Vagina (tissue), 2 donors: ENCODE results near the gene CSRNP2.
"Not testable (repeated sequence)": the region's sequence is repeated elsewhere in the genome, so short reads cannot be mapped to it uniquely, and the experiment has no call there.

Experiments used
- POLR2A ChIP-seq, 2 donors: fragments of 450-650 bp; IDR thresholded peaks; one replicate each; pipeline ENCODE4 v1.6.1; 2017; ENCODE audit warnings: antibody characterized with exemption in 2 of 2, mild to moderate bottlenecking in 2 of 2, moderate library complexity in 2 of 2
- TF ChIP-seq, protein P1 (sequence below), 3 experiments: fragments of 450-650 bp in 2 of 3; fragments of 200-600 bp in 1 of 3; sonication (generic) in 1 of 3; IDR thresholded peaks; one replicate each; pipeline ENCODE4 v1.5.1; 2017 to 2019; ENCODE audit warnings: antibody characterized with exemption in 3 of 3, mild to moderate bottlenecking in 2 of 3, moderate library complexity in 2 of 3

DNA sequence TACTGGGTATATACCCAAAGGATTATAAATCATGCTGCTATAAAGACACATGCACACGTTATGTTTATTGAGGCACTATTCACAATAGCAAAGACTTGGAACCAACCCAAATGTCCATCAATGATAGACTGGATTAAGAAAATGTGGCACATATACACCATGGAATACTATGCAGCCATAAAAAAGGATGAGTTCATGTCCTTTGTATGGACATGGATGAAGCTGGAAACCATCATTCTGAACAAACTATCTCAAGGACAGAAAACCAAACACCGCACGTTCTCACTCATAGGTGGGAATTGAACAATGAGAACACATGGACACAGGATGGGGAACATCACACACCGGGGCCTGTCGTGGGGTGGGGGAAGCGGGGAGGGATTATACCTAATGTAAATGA is 4.5 kb downstream of the CSRNP2 start:
- TF ChIP-seq, protein P1, sequence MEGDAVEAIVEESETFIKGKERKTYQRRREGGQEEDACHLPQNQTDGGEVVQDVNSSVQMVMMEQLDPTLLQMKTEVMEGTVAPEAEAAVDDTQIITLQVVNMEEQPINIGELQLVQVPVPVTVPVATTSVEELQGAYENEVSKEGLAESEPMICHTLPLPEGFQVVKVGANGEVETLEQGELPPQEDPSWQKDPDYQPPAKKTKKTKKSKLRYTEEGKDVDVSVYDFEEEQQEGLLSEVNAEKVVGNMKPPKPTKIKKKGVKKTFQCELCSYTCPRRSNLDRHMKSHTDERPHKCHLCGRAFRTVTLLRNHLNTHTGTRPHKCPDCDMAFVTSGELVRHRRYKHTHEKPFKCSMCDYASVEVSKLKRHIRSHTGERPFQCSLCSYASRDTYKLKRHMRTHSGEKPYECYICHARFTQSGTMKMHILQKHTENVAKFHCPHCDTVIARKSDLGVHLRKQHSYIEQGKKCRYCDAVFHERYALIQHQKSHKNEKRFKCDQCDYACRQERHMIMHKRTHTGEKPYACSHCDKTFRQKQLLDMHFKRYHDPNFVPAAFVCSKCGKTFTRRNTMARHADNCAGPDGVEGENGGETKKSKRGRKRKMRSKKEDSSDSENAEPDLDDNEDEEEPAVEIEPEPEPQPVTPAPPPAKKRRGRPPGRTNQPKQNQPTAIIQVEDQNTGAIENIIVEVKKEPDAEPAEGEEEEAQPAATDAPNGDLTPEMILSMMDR (IDR thresholded peaks at IDR 0.05), result not testable (repeated sequence)
- not testable (repeated sequence) for TF ChIP-seq POLR2A (IDR thresholded peaks at IDR 0.05)
